Effector CD4-positive, alpha-beta T cell (primary cell): Measurements from ENCODE around the gene TNIK.
"Not testable (repeated sequence)": the region's sequence is repeated elsewhere in the genome, so short reads cannot be mapped to it uniquely, and the experiment has no call there.

ENCODE experiments used
- DNase-seq: peaks from one replicate; pipeline ENCODE4 v3.0.0-alpha.2; 2020

Gene TNIK

DNA sequence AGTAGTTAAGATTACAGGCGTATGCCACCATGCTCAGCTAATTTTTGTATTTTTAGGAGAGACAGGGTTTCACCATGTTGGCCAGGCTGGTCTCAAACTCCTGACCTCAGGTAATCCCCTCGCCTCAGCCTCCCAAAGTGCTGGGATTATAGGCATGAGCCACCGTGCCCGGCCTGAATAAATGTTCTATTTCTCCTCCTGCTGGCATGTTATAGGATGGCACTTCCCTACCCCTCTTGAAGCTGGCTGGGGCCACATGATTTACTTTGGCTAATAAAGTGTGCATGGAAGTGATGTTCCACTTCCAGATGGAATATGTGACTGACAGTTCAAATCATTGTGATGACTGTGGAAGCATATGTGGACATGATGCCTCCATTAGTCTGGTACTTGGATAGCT is 77.9 kb downstream of the TNIK start:
- not testable (repeated sequence) for DNase-seq

DNA sequence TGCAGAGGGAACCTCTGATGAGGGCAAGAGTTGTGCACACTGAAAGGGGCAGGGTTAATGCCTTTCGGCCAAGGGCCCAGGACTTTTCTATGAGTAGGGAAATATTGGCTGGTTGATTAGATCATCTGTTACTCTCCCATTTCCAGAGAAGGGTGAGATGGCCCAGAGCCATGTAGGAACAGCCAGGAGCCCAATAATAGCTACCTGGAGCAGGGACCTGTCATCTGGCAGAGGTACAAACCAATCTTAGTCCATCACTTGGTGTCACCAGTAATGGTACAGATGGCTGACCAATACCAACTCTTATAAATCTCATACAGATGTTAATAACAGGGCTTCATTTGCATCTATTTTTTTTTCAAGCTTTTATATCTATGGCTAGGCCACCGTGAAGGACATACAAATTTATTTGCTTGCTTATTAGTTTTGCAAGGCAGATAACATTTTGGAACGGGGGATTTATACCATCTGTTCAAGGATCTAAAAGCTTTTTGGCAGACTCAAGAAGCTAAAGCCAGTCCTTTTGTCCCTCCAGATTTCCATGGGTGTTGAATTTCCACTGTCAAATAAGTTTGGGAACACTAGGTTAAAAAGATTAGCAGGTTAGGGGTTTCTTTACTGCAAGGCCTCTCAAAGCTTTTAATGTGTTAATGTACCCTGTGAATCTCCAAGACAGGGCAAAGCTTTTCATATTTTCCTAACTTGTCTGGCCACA is 79.3 kb downstream of the TNIK start:
- no peak for DNase-seq

DNA sequence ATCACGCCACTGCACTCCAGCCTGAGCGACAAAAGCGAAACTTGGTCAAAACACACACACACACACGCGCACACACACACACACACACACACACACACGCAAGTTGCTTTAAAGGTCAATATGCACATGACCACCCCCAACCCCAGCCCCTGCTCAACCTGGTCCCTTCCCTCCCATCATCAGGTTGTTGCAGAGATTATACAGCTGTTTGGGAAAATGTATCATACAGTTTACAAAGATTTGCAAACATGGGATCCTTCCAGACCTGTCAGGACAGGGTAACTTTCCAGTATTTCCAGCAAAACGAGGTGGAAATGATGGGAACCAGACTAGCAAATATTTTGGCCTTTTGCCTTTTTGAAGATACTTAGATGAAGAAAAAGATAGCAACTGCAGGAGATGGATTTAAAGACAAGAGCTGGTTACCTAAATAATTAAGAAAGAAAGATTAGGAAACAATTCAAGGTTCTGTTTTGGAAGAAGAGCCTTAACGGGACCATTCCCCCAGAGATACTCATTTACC is 80.2 kb downstream of the TNIK start:
- no peak for DNase-seq

- DNase-seq: no peak
Measured at GRCh38 chr3:171379281-171379680, 80.9 kb downstream of the TNIK start.

GRCh38 chr3:171378586-171378985 is 81.6 kb downstream of the TNIK start:
- DNase-seq: no peak

DNA sequence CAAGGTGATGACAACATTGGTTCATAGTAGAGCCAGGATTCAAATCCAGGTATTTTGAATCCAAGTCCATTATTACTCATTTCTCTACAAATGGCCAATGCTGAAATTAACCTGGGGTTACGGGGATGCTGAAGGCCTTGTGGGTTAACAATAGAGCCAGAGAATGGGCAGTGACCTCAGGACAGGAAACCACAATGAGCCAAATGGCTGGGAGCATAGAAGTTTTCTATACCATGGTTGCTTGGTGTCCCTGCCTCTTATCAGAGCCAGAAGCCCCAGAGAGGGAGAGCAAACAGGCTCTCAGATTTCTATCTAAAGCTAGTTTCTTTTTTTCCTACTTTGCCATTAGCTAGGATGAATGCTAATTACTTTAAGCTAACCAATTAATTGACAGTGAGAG is 82.3 kb downstream of the TNIK start:
- DNase-seq: no peak

DNA sequence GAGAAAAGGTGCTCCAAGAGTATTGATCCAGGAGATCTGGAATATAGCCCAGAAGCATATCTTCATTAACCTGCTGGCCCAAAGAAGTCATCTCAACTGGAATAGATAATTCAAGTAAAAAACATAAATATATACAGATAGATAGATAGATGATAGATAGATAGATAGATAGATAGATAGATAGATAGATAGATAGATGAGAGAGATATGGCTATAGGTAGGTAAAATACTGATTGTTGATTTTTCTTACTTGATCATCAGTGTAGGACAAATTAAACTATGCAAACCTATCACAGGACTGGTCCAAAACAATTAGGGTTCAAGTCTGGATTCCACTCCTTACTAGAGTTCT is 83.6 kb downstream of the TNIK start:
- no peak for DNase-seq

DNA sequence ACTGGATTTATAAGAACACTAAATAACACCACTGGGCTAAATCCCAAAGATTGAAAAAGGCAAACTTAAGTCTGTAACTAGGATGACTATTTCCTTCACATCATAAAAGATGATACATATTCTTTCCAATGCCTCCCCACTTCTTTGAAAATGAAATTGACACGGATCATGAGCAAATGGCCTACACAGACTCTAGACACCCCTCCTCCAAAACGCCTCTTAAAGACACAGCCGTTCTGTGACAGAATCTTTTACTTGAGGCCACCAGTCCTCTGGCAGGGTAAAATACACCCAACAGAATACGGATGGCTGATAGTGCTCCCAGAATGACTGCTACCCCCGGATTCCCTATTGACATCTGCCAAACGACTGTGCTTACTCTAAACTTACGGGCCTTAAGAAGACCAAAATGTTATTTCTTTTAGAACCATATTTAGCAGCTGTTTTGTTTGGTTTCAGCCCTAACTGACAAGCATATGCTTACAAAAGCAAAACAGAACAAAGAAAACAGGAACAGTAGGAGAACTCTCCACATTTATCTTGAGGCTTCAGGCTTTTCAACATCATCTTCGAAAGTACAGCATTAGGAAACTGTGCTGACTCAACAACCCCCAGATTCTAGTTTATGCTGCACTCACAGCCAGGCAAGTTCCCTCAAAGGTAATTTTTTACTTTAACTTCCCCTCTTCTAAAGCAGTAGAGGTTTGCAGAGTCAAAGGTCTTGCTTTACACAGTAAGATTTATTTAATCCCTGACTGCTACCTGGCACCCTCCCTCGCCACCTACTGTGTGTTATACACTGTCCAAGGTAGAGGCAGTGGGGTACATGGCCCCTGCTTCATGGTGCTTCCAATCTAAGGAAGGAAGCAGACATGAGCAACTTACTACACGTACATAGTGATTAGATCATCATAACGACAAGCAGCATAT is 84.3 kb downstream of the TNIK start:
- no peak for DNase-seq

DNA sequence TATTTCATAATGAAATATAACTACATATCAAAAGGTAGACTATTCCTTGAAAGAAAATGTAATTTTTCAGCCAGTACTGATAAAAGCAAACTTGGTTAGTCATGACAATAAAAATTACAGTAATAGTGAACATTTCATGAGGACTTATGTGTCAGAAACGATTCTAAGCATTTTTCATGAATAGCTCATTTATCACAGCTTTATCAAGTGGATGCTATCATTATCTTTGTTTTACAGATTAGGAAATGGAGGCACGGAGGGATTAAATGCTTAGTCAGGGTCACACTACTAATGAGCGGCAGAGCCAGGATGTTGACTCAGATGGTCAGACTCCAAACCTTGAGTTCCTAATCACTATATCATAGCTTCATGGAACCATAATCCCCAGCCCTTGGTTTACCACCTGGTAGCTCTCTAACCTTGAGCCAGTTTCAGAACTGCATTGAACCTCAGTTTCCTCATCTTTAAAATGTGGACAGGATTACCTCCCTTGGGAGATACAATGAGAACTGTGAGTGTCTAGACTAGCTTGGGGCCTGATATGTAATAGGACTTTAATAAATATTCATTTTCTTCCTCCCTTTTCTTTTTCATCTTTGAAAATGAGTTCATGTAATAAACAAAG is 85.4 kb downstream of the TNIK start:
- DNase-seq: no peak

DNA sequence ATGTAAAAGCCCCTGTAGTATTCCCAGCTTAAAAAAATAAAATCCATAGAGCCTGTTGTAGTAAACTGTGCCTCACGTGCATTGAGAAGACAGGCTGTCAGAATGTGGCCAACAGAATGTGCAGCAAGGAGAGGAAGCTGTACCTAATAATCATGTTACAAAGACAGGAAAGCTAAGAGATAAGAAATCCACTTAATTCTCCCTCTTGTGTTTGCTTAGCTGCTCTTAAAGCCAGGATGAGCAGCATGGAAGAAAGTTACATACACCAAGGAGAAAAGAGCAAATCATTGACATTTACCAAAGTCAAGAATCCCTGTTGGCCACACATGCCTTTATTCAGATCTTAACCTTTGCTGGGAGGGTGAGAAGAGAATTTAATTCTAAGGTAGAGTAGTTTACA is 85.9 kb downstream of the TNIK start:
- DNase-seq: no peak

DNA sequence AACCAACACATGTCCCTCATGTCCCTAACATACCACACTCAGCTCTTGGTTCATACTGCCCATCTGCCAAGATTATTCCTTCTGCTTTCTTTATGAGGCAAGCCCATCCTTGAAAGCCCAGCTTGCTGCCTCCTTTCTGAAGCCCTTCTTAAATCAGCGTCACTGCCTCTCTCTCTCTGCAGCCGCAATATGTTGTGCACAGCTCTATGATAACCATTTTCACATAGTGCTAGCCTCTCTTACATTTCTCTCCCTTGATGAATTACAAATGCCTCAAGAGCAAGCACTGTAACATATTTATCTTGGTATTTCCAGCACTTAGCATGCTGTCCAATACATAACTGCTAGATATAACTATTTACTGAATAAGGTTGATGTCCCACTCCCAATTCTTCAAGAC is 86.5 kb downstream of the TNIK start:
- no peak for DNase-seq

DNA sequence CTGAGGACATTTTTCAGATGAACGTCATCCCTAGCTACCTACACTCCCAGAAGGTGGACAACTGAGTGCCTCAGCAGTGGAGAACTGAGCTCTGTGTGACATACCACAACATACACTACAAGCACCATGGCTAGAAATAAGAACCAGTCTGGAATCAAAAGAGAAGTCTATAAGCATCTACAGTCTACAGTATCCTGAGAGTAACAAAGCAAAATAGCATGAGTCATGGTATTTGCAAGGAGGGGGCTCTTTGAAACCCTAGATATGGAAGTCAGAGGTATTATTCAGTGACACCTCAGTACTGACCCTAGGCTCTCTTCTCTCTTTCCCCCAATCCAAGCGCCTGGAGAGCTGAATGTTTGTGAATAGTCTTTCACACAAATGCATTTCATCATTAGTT is 87.5 kb downstream of the TNIK start:
- DNase-seq: no peak

- no peak for DNase-seq
Measured at GRCh38 chr3:171371354-171371753, 88.9 kb downstream of the TNIK start.

DNA sequence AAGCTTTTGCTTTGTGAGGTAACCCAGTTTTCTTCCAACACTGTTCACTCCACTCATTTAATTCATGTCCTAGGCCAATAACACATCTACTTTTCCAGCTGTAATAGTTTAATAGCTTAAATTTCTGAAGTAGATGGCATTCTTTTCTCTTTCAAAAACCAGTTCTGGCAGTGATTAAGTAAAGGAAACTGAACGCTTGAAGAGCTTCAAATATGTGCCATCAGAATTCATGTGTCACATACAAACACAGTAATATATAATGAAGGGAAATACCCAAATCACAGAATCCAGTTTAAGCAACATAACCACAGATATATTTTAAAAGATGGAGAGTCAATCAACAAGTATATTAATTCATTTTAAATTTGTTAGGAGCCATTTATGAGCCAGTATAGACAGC is 91.0 kb downstream of the TNIK start:
- DNase-seq: no peak

DNA sequence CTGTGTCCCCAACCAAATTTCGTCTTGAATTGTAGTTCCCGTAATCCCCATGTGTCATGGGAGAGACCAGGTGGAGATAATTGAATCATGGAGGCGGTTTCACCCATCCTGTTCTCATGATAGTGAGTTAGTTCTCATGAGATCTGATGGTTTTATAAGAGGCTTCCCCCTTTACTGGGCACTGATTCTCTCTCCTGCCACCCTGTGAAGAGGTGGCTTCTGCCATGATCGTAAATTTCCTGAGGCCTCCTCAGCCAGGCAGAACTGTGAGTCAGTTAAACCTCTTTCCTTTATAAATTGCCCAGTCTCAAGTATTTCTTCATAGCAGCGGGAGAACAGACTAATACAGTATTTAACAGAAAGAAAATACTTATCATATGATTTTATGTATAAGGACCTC is 93.5 kb downstream of the TNIK start:
- not testable (repeated sequence) for DNase-seq

DNA sequence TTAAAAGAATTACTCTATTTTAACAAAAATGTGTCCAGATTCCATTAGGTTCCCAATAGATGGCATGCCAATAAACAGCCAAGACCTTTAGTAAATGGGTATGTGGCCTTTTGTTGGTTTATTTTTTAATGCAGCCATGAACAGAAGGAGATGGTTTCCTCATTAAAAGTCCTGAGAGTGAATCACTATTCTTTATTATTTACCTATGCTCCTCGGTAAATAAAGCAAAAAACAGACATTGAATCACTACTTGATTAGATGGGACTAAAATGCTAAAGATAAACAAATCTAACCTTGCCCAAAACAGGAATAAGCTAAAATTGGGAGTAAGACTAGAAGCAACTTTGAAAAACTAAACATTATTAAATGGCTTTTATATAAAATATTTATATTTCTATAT is 94.2 kb downstream of the TNIK start:
- no peak for DNase-seq

DNA sequence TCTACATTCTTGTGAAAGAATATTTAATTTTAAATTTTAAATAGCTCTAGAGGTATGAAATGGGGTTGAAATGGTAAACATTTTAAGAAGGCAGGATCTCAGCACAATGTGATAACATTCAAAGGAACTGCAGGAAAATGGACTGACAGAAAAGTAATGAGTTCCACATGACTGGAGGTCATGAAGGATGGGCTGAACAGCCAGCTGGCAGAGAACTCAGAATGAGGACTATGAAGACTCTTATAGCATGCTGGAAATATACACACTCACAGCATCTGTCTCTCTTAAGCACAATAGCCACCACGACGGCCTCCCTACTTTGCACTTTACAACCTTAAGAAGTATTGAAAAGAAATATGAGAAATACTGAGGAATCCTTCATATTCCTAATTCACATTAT is 94.7 kb downstream of the TNIK start:
- DNase-seq: no peak

DNA sequence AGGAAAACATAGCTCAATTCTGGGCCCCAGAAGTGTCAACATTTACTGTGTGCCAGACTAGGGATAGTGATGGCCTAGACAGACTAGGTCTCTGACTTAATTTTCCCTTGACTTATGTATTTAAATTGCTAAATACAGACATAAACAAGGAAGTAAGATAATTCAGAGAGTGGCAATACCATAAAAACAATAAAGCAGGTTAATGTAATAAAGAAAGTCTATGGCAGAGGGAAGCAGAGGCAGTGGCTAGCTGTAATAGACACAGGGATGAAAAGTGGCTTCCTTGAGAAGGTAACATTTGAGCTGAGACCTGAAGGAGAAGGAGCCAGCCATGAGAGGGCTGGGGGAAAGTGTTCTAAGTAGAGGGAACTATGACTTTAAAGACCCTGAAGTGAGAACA is 95.7 kb downstream of the TNIK start:
- DNase-seq: no peak

- DNase-seq: no peak
Measured at GRCh38 chr3:171363202-171363601, 97.0 kb downstream of the TNIK start.

DNA sequence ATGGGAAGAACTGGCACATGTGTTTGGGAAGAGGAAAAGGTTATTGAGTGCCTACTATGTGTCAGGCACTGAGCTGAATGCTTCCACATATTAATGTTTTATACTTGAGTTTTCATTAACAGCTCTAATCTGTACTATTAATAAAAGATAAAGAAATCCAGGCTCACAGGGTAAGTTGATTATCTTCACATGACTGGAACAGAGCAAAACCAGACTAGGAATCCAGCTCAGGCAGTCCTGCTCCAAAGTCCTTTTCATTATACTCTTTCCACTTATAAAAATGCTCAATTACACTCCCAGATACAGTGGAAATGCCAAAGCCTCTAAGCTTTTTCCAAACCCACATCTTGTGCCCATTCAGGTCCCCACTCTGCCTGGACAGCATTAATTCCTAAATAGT is 97.6 kb downstream of the TNIK start:
- no peak for DNase-seq

DNA sequence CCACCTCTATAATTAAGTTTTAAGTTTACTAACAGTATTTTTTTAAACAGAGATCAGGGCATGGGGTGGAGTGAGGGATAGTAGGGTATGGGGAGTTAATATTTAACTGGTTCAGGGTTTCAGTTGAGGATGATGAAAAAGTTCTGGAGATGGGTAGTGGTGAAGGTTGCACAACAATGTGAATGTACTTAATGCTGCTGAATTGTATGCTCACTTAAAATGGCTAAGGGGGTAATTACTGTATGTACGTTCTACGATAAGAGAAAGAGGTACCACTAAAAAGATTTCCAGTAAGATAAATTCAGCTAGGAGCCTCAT is 101.4 kb downstream of the TNIK start:
- DNase-seq: no peak

DNA sequence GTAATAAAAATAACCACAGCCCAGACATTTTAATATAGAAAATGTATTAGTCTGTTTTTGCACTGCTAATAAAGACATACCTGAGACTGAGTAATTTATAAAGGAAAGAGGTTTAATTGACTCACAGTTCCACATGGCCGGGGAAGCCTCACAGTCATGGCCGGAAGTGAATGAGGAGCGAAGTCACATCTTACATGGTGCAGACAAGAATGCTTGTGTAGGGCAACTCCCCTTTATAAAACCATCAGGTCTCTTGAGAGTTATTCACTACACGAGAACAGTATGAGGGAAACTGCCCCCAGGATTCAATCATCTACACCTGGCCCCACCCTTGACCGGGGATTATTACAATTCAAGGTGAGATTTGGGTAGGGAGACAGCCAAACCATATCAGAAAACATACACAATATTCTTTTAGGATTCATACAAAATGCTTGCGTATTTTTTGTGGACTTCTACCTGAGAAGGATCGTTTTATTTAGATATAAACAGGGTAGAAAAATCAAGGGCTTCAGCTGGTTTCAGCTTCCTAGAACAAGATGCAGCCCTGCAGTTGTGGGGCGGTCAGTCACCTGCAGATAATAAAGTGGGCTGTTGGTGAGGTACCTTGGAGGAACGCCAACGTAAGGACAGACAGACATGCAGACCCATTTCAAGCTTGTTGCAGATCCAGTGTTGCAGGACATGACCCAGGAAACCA is 101.9 kb downstream of the TNIK start:
- no peak for DNase-seq

GRCh38 chr3:171357721-171358120 is 102.5 kb downstream of the TNIK start:
- no peak for DNase-seq
